Testis (tissue), 2 donors: ENCODE measurements around the gene KRTAP3-3.

Experiments
- POLR2A ChIP-seq: fragments of 450-650 bp; IDR thresholded peaks from one replicate; pipeline ENCODE4 v1.6.1; 2017; ENCODE audit warnings: antibody characterized with exemption, mild to moderate bottlenecking, moderate library complexity
- TF ChIP-seq, protein P1 (sequence below), 3 experiments: fragments of 450-650 bp in 2 of 3; fragments of 200-600 bp in 1 of 3; sonication (generic) in 1 of 3; IDR thresholded peaks; one replicate each; pipeline ENCODE4 v1.5.1; 2016 to 2019; ENCODE audit warnings: antibody characterized with exemption in 3 of 3, mild to moderate bottlenecking in 2 of 3, moderate library complexity in 1 of 3

DNA sequence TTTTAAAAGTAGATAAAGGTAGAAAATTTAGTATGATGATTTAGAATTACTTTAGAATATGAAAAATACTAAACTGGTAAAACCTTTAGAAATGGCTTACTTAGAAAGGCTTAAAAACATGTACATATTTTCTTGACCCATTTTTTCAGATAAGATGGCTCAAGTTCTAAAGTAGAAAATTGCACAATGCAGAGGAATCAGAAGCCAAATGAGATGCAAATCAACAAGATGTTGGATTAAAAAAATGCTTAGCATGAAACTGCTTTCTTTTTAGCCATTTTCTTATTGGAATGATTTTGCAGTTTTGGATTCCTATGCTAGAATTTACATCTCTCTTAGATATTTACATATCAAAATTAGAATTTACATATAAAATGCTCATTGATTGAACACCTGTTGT lies 16.5 kb upstream of the KRTAP3-3 start:
- TF ChIP-seq, protein P1, sequence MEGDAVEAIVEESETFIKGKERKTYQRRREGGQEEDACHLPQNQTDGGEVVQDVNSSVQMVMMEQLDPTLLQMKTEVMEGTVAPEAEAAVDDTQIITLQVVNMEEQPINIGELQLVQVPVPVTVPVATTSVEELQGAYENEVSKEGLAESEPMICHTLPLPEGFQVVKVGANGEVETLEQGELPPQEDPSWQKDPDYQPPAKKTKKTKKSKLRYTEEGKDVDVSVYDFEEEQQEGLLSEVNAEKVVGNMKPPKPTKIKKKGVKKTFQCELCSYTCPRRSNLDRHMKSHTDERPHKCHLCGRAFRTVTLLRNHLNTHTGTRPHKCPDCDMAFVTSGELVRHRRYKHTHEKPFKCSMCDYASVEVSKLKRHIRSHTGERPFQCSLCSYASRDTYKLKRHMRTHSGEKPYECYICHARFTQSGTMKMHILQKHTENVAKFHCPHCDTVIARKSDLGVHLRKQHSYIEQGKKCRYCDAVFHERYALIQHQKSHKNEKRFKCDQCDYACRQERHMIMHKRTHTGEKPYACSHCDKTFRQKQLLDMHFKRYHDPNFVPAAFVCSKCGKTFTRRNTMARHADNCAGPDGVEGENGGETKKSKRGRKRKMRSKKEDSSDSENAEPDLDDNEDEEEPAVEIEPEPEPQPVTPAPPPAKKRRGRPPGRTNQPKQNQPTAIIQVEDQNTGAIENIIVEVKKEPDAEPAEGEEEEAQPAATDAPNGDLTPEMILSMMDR (IDR thresholded peaks at IDR 0.05): no peak
- TF ChIP-seq POLR2A: no peak
